UCSD-AML1 (cell line): Measurements from ENCODE around the gene XIRP1.
A peak's percentile ranks its signal among the peaks of the same experiment; 100 is the strongest.
"Not testable (repeated sequence)": the region's sequence is repeated elsewhere in the genome, so short reads cannot be mapped to it uniquely, and the experiment has no call there.

Experiments used
- DNase-seq: peaks from one replicate; lab custom pipeline; 2025; ENCODE audit not compliant: unreplicated experiment; lab: John Stamatoyannopoulos, UW

XIRP1 gene, protein sequence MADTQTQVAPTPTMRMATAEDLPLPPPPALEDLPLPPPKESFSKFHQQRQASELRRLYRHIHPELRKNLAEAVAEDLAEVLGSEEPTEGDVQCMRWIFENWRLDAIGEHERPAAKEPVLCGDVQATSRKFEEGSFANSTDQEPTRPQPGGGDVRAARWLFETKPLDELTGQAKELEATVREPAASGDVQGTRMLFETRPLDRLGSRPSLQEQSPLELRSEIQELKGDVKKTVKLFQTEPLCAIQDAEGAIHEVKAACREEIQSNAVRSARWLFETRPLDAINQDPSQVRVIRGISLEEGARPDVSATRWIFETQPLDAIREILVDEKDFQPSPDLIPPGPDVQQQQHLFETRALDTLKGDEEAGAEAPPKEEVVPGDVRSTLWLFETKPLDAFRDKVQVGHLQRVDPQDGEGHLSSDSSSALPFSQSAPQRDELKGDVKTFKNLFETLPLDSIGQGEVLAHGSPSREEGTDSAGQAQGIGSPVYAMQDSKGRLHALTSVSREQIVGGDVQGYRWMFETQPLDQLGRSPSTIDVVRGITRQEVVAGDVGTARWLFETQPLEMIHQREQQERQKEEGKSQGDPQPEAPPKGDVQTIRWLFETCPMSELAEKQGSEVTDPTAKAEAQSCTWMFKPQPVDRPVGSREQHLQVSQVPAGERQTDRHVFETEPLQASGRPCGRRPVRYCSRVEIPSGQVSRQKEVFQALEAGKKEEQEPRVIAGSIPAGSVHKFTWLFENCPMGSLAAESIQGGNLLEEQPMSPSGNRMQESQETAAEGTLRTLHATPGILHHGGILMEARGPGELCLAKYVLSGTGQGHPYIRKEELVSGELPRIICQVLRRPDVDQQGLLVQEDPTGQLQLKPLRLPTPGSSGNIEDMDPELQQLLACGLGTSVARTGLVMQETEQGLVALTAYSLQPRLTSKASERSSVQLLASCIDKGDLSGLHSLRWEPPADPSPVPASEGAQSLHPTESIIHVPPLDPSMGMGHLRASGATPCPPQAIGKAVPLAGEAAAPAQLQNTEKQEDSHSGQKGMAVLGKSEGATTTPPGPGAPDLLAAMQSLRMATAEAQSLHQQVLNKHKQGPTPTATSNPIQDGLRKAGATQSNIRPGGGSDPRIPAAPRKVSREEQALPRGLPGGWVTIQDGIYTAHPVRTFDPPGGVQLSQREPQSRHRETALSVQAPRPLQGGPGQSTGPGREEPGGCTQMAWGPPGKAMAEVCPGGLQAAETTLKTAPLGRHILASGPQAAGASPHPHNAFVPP (N-terminal part only)

DNA sequence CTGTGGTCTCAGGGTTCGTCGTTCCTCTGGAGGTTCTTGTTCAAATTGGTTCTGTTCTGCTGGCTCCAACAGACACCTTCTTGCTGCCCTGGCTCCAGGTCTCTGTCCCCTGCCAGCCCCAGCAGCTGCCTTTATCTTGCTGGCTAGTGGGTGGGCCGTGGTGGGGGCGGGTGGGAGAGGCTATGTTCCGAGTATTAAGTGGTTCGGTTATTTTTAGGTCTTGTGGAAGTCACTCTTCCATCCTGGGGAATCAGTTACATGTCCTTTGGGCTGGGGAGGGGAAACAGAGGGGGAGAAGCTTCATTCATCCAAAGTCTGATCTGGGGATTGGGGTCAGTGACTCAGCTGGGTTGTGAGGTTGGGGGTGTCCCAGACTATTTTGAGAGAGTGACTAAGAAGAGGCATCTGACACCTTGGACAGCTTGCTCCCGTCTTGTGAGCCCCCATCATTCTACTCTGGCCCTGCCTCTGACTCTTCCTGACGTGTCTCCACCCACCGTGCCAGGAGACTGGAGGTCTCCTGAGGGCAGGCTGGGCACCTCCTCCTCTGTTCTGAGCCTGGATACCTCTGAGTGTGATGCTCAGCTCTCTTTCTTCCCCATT is at the start of gene XIRP1:
TSS of gene XIRP1 (minus strand) at position 106 of the 603 bp plus-strand sequence. CDS start 3,150 bp downstream, outside the sequence.
- DNase-seq, result no peak

DNA sequence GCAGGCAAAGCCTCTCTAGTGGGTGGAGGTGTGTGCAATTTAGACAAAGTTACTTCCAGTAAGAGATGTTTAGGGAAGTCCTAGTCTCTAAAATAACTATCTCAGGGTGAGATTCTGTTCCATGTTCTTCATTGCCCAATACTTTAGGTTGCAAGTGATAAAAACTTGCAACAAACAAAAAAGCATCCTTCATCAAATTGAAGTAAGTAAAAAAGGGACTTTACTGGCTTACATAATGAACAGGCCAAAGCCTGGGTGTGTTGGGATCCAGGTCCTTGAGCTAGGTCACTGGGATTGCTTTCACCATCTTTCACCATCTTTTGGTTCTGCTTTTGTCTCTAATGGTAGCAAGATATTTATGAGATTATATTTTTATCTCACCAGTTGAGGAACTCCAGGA is 49.2 kb upstream of the XIRP1 start:
- DNase-seq, result no peak

DNA sequence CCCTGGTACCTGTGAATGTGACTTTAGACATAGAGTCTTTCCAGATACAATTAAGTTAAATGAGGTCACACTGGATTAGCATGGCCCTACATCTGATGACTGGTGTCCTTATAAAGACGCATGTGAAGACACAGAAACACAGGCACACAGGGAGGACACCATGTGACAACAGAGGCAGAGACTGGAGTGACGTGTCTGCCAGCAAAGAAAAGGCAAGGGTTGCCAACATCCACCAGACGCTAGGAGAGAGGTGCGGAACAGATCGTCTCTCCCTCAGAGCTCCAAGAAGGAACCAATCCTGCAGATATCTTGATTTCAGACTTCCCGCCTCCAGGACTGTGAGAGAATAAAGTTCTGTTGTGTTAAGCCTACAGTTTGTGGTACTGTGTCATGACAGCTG is 44.6 kb upstream of the XIRP1 start:
- DNase-seq, result no peak

DNA sequence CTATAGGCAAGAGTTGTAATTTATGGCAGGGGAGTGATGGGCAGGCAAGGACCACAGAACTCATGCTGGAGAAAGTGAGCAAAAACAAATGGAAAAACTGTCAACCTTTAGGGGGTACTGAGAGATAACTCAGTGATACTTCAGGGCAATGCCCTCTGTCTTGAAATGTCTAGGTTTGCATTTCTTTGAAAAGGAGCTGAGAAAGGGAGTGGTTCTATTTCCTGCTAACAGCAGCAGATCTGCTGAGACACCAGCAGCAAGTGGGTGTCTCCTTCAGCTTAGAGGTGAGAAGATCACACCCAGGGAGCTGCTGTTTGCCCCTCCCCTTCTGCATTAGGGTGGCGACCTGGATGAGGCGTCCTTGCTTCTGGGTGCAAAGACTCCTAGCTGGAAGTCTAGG is 42.3 kb upstream of the XIRP1 start:
- DNase-seq, result no peak

DNA sequence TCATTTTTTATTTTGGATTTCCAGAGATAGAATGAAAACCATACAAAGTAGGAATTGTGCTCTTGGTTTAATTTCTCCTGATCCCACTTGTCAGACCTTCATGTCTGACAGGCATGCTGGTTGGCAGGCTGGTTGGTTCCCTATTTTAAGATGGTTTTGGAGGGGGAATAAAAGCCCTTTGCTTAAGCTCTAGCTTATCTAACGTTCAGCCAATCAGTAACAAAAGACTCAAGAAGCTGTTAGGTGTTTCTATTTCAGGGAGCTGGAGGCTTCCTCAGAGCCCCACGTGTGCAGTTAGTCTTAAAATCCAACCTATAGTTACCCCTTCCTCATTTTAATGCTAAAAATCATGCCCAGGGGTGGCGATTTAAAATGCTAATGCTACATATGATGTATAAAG is 40.5 kb upstream of the XIRP1 start:
- no peak for DNase-seq

DNA sequence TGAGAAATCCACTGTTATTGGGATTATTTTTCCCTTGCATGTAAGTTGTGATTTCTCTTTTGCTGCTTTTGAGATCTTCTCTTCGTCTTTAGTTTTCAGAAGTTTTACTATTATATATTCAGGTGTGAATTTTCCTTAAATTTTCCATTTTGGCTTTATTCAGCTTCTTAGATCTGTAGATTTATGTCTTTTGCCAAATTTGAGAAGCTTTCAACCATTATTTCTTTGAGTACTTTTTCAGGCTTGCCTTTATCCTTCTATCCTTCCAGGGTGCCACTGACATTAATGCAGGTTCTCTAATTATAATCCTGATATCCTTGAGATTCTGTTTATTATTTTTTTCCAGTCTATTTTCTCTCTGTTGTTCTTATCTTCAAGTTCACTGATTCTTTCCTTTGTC is 38.1 kb upstream of the XIRP1 start:
- DNase-seq, result no peak

DNA sequence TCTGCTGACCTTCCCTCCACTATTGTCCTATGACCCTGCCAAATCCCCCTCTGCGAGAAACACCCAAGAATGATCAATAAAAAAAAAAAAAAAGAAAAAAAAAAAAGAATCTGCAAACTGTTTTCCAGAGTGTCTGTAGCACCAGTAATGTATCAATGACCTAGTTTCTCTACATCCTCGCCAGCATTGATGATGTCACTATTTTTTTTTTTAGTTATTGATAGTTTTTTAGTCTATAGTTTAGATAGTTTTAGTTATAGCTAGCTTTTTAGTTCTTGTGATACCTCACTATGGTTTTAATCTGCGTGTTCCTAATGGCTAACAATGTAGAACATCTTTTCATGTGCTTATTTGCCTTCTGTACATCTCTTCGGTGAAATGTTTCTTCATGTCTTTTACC is 36.1 kb upstream of the XIRP1 start:
- no peak for DNase-seq

DNA sequence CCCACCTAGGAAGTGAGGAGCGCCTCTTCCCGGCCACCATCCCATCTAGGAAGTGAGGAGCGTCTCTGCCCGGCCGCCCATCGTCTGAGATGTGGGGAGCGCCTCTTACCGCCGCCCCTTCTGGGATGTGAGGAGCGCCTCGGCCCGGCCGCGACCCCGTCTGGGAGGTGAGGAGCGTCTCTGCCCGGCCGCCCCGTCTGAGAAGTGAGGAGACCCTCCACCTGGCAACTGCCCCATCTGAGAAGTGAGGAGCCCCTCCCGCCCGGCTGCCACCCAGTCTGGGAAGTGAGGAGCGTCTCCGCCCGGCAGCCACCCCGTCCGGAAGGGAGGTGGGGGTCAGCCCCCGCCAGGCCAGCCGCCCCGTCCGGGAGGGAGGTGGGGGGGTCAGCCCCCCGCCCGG is 35.2 kb upstream of the XIRP1 start:
- DNase-seq, result not testable (repeated sequence)

DNA sequence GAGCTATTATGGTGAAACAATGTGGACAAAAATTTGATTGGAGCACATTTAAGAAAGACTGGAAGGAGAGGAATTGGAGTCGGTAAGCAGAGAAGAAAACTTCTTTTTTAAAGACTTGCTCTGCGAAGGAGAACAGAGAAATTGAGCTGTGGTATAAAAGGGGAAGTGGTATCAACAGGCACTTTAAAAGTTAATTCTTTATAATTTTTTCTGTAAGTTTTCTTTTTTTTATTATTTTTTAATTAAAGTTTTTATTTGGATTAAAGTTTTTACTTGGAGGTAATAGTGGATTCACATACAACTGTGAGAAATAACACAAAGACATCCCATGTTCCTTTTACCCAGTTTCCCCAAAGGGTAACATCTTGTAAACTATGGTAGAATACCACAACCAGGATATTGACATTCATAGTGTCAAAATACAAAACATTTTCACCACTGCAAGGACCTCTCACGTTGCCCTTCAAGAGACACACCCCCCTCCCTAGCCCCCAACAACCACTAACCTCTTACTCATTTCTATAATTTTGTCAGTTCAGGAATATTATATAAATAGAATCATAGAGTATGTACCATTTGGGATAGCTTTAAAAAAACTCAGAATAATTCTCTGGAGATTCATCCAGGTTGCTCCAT is 33.8 kb upstream of the XIRP1 start:
- no peak for DNase-seq

DNA sequence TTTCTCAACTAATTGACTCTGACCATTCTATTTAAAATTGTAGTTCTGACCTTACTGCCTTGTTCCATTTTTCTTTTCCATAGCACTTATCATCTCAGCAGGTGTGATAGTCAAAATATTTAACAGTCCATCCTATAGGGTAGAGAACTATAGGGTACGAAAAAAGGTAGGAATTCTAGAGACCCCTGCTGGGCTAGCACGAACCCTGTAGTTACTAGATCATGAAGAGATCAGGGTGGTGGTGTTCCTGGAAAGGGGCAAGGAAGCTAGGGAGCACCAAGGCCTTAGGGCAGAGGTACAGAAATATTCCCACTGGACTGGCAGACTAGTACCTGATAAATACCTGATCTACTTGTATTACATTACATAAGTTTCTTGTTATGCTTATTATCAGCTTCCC is 31.9 kb upstream of the XIRP1 start:
- no peak for DNase-seq

DNA sequence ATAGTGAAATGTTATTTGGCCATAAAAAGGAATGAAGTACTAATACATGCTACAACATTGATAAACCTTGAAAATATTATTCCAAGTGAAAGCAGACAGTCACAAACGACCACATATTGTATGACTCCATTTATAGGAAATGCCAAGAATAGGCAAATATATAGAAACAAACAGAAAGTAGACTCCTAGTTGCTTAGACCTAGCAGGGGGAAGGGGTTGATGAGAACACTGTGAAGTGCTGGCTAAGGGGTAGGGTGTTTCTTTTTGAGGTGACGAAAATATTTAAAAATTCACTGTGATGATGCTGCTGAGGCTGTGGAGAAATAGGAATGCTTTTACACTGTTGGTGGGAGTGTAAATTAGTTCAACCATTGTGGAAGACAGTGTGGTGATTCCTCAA is 30.5 kb upstream of the XIRP1 start:
- DNase-seq, result no peak

DNA sequence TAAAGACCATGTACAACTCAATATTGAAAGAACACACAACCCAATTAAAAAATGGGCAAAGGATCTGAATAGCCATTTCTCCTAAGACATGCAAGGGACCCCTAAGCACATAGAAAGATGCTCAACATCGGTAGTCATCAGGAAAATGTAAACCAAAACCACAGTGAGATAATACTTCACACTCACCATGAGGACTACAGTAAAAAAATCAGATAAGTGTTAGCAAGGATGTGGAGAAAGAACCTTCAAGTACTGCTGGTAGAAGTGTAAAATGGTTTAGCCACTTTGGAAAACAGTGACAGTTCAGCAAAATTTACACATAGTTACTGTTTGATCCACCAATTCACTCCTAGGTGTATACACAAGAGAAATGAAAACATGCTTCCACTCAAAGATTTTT is 30.1 kb upstream of the XIRP1 start:
- no peak for DNase-seq

DNA sequence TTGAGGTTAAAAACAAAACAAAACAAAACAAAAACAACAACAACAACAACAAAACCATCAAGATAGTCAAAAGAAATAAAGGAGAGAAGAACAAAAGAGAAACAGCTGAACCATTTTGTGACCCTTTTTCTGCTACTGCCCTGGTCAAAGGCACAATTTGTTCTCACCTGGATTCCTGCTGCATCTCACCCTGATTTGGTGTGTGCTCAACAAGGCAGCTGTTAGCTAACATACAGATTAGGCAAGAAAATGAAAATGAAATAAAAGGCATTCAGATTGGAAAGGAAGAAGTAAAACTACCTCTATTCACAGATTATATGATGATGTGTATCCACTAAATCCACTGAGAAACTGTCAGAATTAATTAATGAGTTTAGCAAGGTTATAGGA is 28.7 kb upstream of the XIRP1 start:
- no peak for DNase-seq

DNA sequence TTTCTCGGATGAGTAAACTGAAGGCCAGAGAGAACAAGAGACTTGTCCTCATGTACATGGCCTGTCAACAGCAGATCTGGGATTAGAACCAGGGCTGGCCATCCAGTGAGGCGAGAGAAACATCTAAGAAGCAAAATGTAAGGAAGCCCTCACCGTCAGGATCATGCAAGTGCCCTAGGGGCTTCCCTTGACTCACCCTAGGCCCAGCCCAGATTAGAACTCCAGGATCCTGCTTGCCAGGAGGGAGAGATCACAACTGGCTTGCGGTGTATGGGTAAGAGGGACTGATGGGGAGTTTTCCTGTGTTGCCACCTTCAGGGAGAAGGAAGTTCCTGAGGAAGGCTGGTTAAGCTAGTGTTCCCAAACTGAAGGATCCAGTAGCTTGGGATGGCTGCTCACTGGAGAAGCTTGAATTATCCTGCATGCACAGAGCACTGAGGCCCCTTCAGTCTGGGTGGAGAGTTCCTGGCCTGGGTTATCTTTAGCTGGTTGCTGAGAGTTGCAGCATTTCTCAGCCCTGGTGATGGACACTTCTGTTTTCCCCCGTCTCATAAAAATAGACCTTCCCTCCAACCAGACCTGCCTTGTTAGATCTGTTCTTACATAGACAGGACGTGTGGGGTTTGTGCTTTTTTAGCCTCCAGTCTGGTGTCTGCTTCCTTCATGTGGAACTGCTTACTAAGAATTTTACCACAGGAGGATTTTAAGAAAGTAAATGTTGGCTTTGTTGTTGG is 28.2 kb upstream of the XIRP1 start:
- DNase-seq, result peak; percentile 65

DNA sequence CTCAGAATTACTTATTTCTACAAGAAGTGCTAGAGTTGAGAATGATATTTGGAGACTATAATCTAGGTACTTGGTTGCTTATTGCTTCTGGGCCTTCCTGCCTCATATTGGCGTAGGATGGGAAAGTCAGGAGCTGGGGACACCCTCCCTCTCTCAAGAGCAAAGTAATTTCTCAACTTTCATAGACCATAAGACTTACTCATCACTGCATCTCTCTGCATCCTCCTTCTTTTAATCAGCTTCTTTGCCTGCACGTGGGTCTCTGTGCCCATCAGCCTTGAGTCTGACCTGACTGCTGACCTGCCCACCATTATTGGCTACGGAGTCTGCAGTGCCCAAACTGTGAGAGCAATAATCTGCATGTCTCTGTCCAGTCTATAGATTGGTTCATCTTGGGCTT is 27.3 kb upstream of the XIRP1 start:
- no peak for DNase-seq

DNA sequence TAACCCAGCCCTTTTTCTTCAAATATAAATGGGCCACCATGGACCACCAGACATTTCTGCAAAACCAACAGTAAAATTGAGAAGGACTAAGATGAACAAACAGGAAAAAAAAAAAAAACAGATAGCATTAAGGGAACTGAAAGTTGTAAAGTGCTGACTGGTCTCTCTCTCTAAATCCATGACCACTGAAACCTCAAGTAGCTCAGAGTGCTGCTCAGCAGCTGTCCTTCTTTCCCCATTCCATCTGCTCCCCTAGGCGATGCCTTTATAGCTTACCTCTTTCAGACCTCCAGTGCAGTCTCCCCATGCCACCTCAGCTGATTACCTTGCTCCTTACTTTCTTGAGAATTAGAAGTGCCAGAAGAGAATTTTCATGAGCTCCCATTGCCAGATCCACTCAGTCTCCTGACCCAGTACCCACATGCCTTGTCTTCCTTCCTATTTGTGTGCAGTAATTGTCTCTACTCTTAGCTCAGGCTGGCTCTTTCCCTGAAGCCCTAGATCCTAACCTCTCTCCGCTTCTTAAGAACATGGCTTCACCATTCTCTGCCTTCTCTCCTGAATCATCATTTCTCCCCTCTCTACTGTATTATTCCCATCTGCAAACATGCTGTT is 23.9 kb upstream of the XIRP1 start:
- peak; percentile 40 for DNase-seq

DNA sequence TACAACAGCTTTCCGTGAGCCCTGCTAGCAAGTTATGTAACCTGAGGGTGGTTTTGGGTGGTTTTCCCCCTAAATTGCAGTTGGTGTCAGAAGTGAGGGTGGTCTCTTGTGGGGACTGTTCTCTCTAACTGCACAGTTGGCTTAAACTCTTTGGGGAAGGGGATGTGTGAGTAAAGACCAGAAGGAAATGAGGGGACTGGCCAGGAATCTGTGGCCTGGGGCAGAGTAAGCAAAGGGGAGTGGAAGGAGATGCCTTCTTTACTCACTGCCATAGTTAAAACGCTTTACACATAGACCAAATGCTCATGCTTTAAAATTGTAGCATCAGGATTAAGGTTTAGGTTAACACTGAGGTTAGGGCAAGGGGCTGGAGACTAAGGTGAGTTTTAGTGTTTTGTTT is 21.2 kb upstream of the XIRP1 start:
- no peak for DNase-seq

DNA sequence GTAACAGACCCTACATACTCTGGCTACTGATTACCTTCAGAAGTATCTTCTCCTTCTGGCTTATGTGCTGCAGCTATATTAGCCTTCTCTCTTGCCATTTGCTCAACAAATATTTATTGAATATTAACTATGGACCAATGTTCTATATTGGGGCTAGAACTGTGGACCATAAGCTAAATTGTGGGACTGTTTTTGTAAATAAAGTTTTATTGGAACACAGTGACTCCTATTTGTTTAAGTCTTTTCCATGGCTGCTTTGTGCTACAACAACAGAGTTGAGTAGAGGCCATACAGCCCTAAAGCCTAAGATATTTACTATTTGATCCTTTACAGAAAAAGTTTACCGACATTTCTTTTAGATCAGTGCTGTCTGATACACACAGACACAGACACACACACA is 20.3 kb upstream of the XIRP1 start:
- DNase-seq, result no peak

DNA sequence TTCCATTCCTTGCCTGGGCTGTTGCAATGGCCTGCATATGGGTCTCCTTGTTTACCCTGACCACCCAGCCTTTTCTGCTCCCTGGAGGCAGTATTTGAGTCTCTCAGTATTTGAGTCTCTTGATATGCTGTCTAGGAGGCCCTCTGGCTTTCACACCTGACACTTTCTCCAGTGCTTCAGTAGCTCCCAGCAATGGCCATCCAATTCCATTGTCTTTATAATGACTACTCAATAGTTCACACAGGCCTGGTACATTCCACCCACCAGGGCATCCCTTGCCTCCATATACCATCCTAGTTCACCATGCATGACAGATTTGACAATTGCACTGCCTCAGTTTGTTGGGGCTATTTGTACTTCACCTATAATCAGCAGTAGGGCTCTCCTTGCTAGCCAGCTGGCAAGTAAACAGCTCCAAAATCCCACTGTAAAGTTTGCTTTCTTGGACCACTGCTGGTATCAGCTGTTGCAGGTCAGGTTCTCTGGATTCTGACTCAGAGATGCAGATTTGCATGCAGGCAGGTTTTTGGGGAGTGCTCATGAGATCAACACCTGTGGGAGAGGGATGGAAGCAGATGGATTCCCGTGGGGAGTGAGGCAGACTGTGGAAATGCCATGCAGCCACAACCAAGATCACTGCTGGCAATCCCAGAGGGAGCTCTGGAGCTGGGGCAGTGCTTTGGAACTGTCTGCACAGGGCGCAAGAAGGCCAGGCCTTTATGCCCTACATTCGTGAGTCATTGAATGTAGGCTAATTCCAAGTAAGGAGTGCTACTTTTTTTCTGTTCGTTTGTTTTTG is 19.1 kb upstream of the XIRP1 start:
- DNase-seq, result no peak
